Subcutaneous adipose tissue (tissue), 4 donors: ENCODE measurements around the gene U2AF2. TPM values are rescaled to one million over a fixed set of nuclear protein-coding genes. Genes with fewer than 3 reads are reported as not detected.

Source experiments
- CTCF ChIP-seq: fragments of 450-650 bp; IDR thresholded peaks from one replicate; pipeline ENCODE4 v1.5.1; 2016; ENCODE audit warnings: low read depth, mild to moderate bottlenecking, control low read depth, antibody characterized with exemption, moderate library complexity
- total RNA-seq, 4 donors: library from RNA; depleted of rRNA; stranded (reverse); fragments of >200 nt; gene quantifications; one replicate each; pipeline ENCODE4 v1.1.0, GENCODE V29; 2016

Gene U2AF2
- total RNA-seq, 4 donors from 2014 or later, result 51.8 to 96.8 (median 72.5) TPM

- no peak for TF ChIP-seq CTCF
These were observed 42.7 kb upstream of the U2AF2 start for GRCh38 chr19:55611983-55612645.

GRCh38 chr19:55613396-55613795, 41.4 kb upstream of the U2AF2 start:
- TF ChIP-seq CTCF, result no peak

GRCh38 chr19:55613930-55614710, 40.7 kb upstream of the U2AF2 start:
- TF ChIP-seq CTCF, result no peak

- TF ChIP-seq CTCF, result no peak
These were observed 39.9 kb upstream of the U2AF2 start for GRCh38 chr19:55614711-55615542.

GRCh38 chr19:55615543-55616394, 39.1 kb upstream of the U2AF2 start:
- no peak for TF ChIP-seq CTCF

- TF ChIP-seq CTCF, result no peak
These were observed 38.4 kb upstream of the U2AF2 start for GRCh38 chr19:55616395-55616875.
